H9 (cell line): ENCODE measurements around the gene SETD7. TPM values are rescaled to one million over a fixed set of nuclear protein-coding genes. Genes with fewer than 3 reads are reported as not detected.

ENCODE experiments used
- DNase-seq: peaks from one replicate; pipeline ENCODE4 v3.0.0-alpha.2; 2017
- H2AFZ ChIP-seq: one replicate; pipeline ENCODE4 v1.6.1; 2013; ENCODE audit warnings: mild to moderate bottlenecking, low read length, control low read depth, moderate library complexity
- H2AK5ac ChIP-seq: 2 replicates; pipeline ENCODE4 v1.6.1; 2013; ENCODE audit warnings: low read length, control low read depth, mixed read lengths; ENCODE audit not compliant: insufficient read length
- H2BK120ac ChIP-seq: one replicate; pipeline ENCODE4 v1.6.1; 2013; ENCODE audit warnings: low read depth, mild to moderate bottlenecking, low read length, control low read depth, inconsistent platforms; ENCODE audit not compliant: poor library complexity, severe bottlenecking
- H2BK12ac ChIP-seq: 2 replicates; pipeline ENCODE4 v1.6.1; 2013; ENCODE audit warnings: low read length, control low read depth, mixed read lengths, low read depth; ENCODE audit not compliant: insufficient read length
- H2BK15ac ChIP-seq: 2 replicates; pipeline ENCODE4 v1.6.1; 2013; ENCODE audit warnings: low read depth, low read length, control low read depth
- H2BK20ac ChIP-seq: one replicate; pipeline ENCODE4 v1.6.1; 2013; ENCODE audit warnings: low read depth, mild to moderate bottlenecking, low read length, control low read depth, inconsistent platforms; ENCODE audit not compliant: poor library complexity, severe bottlenecking
- H2BK5ac ChIP-seq: 2 replicates; pipeline ENCODE4 v1.6.1; 2013; ENCODE audit warnings: low read length, control low read depth, mixed read lengths; ENCODE audit not compliant: insufficient read length
- H3K14ac ChIP-seq: 2 replicates; pipeline ENCODE4 v1.6.1; 2013; ENCODE audit warnings: low read length, control low read depth; ENCODE audit not compliant: insufficient read depth
- H3K18ac ChIP-seq: 2 replicates; pipeline ENCODE4 v1.6.1; 2013; ENCODE audit warnings: low read depth, mild to moderate bottlenecking, mixed read lengths, low read length, control low read depth; ENCODE audit not compliant: insufficient read length
- H3K23ac ChIP-seq: 2 replicates; pipeline ENCODE4 v1.6.1; 2013; ENCODE audit warnings: low read length, control low read depth, mixed read lengths, low read depth; ENCODE audit not compliant: insufficient read length
- H3K23me2 ChIP-seq: 2 replicates; pipeline ENCODE4 v1.6.1; 2013; ENCODE audit warnings: low read depth, mild to moderate bottlenecking, mixed read lengths, low read length, control low read depth; ENCODE audit not compliant: insufficient read length, poor library complexity, severe bottlenecking
- H3K27ac ChIP-seq: 2 replicates; pipeline ENCODE4 v1.5.1; 2013; ENCODE audit warnings: low read length, control low read depth, mixed read lengths, low read depth; ENCODE audit not compliant: insufficient read length
- H3K27me3 ChIP-seq: 2 replicates; pipeline ENCODE4 v1.6.1; 2013; ENCODE audit warnings: low read length, control low read depth, inconsistent platforms; ENCODE audit not compliant: insufficient read depth
- H3K4ac ChIP-seq: 2 replicates; pipeline ENCODE4 v1.6.1; 2013; ENCODE audit warnings: low read depth, mild to moderate bottlenecking, control low read depth, inconsistent platforms, low read length, moderate library complexity
- H3K4me1 ChIP-seq: 2 replicates; pipeline ENCODE4 v1.6.1; 2013; ENCODE audit warnings: low read length, control low read depth, inconsistent platforms; ENCODE audit not compliant: insufficient read depth
- H3K4me2 ChIP-seq: 2 replicates; pipeline ENCODE4 v1.6.1; 2013; ENCODE audit warnings: low read length, control low read depth, mixed read lengths; ENCODE audit not compliant: insufficient read length, insufficient read depth
- H3K56ac ChIP-seq: 2 replicates; pipeline ENCODE4 v1.6.1; 2013; ENCODE audit warnings: low read depth, mild to moderate bottlenecking, mixed read lengths, low read length, control low read depth; ENCODE audit not compliant: insufficient read length
- H3K79me1 ChIP-seq: 2 replicates; pipeline ENCODE4 v1.6.1; 2013; ENCODE audit warnings: low read depth, mild to moderate bottlenecking, moderate library complexity, low read length, control low read depth, inconsistent platforms; ENCODE audit not compliant: insufficient read depth, poor library complexity, severe bottlenecking
- H3K79me2 ChIP-seq: 2 replicates; pipeline ENCODE4 v1.6.1; 2013; ENCODE audit warnings: low read length, control low read depth, inconsistent platforms; ENCODE audit not compliant: insufficient read depth
- H3K9ac ChIP-seq: 2 replicates; pipeline ENCODE4 v1.6.1; 2013; ENCODE audit warnings: low read length, control low read depth, mixed read lengths; ENCODE audit not compliant: insufficient read length; ENCODE audit errors: extremely low read depth
- H3K9me3 ChIP-seq: one replicate; pipeline ENCODE4 v1.6.1; 2013; ENCODE audit warnings: low read depth, low read length, inconsistent platforms; ENCODE audit not compliant: control insufficient read depth
- H3T11ph ChIP-seq: one replicate; pipeline ENCODE4 v1.6.1; 2013; ENCODE audit warnings: mild to moderate bottlenecking, low read length, control low read depth, inconsistent platforms
- H4K20me1 ChIP-seq: one replicate; pipeline ENCODE4 v1.6.1; 2013; ENCODE audit not compliant: control insufficient read depth, insufficient read length, insufficient read depth
- H4K5ac ChIP-seq: 2 replicates; pipeline ENCODE4 v1.6.1; 2013; ENCODE audit warnings: low read depth, mild to moderate bottlenecking, mixed read lengths, low read length, control low read depth; ENCODE audit not compliant: insufficient read length
- H4K8ac ChIP-seq: replicated peaks from 2 replicates; pipeline ENCODE4 v1.6.1; 2013; ENCODE audit warnings: low read length, control low read depth, mixed read lengths, low read depth; ENCODE audit not compliant: insufficient read length
- H4K91ac ChIP-seq: 2 replicates; pipeline ENCODE4 v1.6.1; 2013; ENCODE audit warnings: low read depth, mild to moderate bottlenecking, moderate library complexity, mixed read lengths, low read length, control low read depth; ENCODE audit not compliant: insufficient read length
- H3K27ac Mint-ChIP-seq, 3 experiments: 2 replicates in 2 of 3; 3 replicates in 1 of 3; pipeline ENCODE4 v1.8.0; 2020 to 2021; ENCODE audit warnings: mixed read lengths in 3 of 3, mild to moderate bottlenecking in 1 of 3, moderate library complexity in 1 of 3
- H3K27me3 Mint-ChIP-seq: 2 replicates; pipeline ENCODE4 v1.8.0; 2021; ENCODE audit warnings: low read depth, mild to moderate bottlenecking, moderate library complexity, mixed read lengths
- H3K36me3 Mint-ChIP-seq, 3 experiments: 2 replicates in 2 of 3; 3 replicates in 1 of 3; pipeline ENCODE4 v1.8.0; 2020 to 2021; ENCODE audit warnings: low read depth in 3 of 3, mixed read lengths in 3 of 3; ENCODE audit not compliant: insufficient read depth in 1 of 3
- H3K4me1 Mint-ChIP-seq, 2 experiments: 2 replicates each; pipeline ENCODE4 v1.8.0; 2020; ENCODE audit warnings: mixed read lengths in 2 of 2
- H3K4me3 Mint-ChIP-seq, 2 experiments: 2 replicates in 1 of 2; 3 replicates in 1 of 2; pipeline ENCODE4 v1.8.0; 2020 to 2021; ENCODE audit warnings: mild to moderate bottlenecking in 2 of 2, mixed read lengths in 2 of 2, moderate library complexity in 1 of 2
- H3K9me3 Mint-ChIP-seq, 2 experiments: 2 replicates in 1 of 2; 3 replicates in 1 of 2; pipeline ENCODE4 v1.8.0; 2020; ENCODE audit warnings: mild to moderate bottlenecking in 2 of 2, mixed read lengths in 2 of 2, moderate library complexity in 1 of 2
- WGBS: extraction: QIAGEN DNeasy Blood & Tissue Kit; methylation state at CpG from one replicate; pipeline ENCODE4 v1.1.7; 2013; ENCODE audit warnings: missing lambda C conversion rate, low lambda C conversion rate, mixed read lengths; ENCODE audit not compliant: insufficient read length; ENCODE audit errors: extremely low coverage; 5-methylcytosine and 5-hydroxymethylcytosine counted together
- total RNA-seq: library from RNA; stranded (reverse); gene quantifications from 2 replicates; pipeline ENCODE4 v1.2.1, GENCODE V29; 2021
- TF ChIP-seq, protein P1 (sequence below): fragments of 200-600 bp; sonication (generic); conservative IDR thresholded peaks from 3 replicates; pipeline ENCODE4 v1.8.0; 2021; ENCODE audit warnings: antibody characterized with exemption, mild to moderate bottlenecking

SETD7 gene
- total RNA-seq, 1 experiment from 2014 or later: 1.5 TPM

DNA sequence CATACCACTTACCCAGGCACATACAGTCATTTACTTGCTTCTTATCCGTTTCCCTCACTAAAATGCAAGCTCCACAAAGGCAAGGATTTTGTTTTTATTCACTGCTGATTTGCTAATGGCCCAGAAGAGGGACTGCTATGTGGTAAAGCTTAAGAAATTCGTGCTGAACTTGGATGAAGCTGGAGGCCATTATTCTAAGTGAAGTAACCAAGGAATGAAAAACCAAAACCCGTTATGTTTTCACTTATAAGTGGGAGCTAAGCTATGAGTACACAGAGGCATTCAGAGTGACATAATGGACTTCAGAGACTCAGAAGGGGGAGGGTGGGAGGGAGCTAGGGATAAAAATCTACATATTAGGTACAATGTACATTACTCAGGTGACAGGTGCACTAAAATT lies 54.9 kb downstream of the SETD7 start:
- Histone ChIP-seq H3K4me1 (no peaks in the 10 kb centered on the region; the same call in 1 of the 2 replicates), H3T11ph (no peak overlapping the region), H3K27me3 (no peaks in the 10 kb centered on the region), H3K9ac (no peak overlapping the region), H3K23me2 (peaks cover 3% of the 10 kb centered on the region), H2AFZ (no peak overlapping the region), H4K20me1 (no peaks in the 10 kb centered on the region), H3K79me1 (no peaks in the 10 kb centered on the region), H2BK120ac (no peak overlapping the region), H4K8ac (no peak overlapping the region), H3K4ac (no peak overlapping the region), H3K14ac (no peak overlapping the region), H3K79me2 (no peaks in the 10 kb centered on the region), H3K9me3 (no peaks in the 10 kb centered on the region), H3K56ac (no peak overlapping the region), H2BK15ac (no peak overlapping the region), H4K91ac (no peak overlapping the region), H2BK5ac (no peak overlapping the region), H3K18ac (no peak overlapping the region), H3K4me2 (no peak overlapping the region), H2BK20ac (no peak overlapping the region), H4K5ac (no peak overlapping the region), H3K23ac (no peak overlapping the region), H2AK5ac (no peak overlapping the region), H3K27ac (no peak overlapping the region), H2BK12ac (no peak overlapping the region)
- Mint-ChIP-seq H3K4me1 (peaks cover 11 to 25% of the 10 kb centered on the region in 2 experiments; a peak in 3 of 4 replicates), H3K9me3 (no peaks in the 10 kb centered on the region), H3K4me3 (no peak overlapping the region), H3K27ac (peak overlapping the region in 2 of 3 experiments; percentile 6 to 10; a peak in 1 of 7 replicates), H3K36me3 (no peaks in the 10 kb centered on the region), H3K27me3 (peaks cover 1% of the 10 kb centered on the region)
- no peak for DNase-seq
- no CpG with 5 or more reads among the region's 3 CpGs for WGBS
- TF ChIP-seq, protein P1, sequence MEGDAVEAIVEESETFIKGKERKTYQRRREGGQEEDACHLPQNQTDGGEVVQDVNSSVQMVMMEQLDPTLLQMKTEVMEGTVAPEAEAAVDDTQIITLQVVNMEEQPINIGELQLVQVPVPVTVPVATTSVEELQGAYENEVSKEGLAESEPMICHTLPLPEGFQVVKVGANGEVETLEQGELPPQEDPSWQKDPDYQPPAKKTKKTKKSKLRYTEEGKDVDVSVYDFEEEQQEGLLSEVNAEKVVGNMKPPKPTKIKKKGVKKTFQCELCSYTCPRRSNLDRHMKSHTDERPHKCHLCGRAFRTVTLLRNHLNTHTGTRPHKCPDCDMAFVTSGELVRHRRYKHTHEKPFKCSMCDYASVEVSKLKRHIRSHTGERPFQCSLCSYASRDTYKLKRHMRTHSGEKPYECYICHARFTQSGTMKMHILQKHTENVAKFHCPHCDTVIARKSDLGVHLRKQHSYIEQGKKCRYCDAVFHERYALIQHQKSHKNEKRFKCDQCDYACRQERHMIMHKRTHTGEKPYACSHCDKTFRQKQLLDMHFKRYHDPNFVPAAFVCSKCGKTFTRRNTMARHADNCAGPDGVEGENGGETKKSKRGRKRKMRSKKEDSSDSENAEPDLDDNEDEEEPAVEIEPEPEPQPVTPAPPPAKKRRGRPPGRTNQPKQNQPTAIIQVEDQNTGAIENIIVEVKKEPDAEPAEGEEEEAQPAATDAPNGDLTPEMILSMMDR: no peak
